Measurements from ENCODE around the gene ETNPPL. TPM values are rescaled to one million over a fixed set of nuclear protein-coding genes. Genes with fewer than 3 reads are reported as not detected.

The ETNPPL gene
- total RNA-seq, 1 experiment from 2014 or later = 0.66 TPM

DNA sequence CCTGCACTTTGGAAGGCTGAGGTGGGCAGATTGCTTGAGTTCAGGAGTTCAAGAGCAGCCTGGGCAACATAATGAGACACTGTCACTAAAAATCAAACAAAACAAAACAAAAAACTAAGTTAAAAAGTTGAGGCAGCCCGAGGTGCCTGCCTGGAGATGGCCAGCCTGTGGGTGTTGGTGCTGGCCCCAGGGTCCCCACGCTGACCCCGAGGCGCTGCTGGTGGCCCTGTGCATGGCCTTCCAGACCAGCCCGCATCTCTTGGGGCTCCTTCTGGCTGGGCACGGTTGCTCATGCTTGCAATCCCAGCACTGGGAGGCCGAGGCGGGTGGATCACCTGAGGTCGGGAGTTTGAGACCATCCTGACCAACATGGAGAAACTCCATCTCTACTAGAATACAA is 4.4 kb downstream of the ETNPPL start (continued):
- TF ChIP-seq, protein P1, sequence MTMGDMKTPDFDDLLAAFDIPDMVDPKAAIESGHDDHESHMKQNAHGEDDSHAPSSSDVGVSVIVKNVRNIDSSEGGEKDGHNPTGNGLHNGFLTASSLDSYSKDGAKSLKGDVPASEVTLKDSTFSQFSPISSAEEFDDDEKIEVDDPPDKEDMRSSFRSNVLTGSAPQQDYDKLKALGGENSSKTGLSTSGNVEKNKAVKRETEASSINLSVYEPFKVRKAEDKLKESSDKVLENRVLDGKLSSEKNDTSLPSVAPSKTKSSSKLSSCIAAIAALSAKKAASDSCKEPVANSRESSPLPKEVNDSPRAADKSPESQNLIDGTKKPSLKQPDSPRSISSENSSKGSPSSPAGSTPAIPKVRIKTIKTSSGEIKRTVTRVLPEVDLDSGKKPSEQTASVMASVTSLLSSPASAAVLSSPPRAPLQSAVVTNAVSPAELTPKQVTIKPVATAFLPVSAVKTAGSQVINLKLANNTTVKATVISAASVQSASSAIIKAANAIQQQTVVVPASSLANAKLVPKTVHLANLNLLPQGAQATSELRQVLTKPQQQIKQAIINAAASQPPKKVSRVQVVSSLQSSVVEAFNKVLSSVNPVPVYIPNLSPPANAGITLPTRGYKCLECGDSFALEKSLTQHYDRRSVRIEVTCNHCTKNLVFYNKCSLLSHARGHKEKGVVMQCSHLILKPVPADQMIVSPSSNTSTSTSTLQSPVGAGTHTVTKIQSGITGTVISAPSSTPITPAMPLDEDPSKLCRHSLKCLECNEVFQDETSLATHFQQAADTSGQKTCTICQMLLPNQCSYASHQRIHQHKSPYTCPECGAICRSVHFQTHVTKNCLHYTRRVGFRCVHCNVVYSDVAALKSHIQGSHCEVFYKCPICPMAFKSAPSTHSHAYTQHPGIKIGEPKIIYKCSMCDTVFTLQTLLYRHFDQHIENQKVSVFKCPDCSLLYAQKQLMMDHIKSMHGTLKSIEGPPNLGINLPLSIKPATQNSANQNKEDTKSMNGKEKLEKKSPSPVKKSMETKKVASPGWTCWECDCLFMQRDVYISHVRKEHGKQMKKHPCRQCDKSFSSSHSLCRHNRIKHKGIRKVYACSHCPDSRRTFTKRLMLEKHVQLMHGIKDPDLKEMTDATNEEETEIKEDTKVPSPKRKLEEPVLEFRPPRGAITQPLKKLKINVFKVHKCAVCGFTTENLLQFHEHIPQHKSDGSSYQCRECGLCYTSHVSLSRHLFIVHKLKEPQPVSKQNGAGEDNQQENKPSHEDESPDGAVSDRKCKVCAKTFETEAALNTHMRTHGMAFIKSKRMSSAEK (CRISPR knock-in tag; IDR thresholded peaks at IDR 0.05; ENCODE audit: borderline replicate concordance) = no peak
- TF ChIP-seq, protein P2, sequence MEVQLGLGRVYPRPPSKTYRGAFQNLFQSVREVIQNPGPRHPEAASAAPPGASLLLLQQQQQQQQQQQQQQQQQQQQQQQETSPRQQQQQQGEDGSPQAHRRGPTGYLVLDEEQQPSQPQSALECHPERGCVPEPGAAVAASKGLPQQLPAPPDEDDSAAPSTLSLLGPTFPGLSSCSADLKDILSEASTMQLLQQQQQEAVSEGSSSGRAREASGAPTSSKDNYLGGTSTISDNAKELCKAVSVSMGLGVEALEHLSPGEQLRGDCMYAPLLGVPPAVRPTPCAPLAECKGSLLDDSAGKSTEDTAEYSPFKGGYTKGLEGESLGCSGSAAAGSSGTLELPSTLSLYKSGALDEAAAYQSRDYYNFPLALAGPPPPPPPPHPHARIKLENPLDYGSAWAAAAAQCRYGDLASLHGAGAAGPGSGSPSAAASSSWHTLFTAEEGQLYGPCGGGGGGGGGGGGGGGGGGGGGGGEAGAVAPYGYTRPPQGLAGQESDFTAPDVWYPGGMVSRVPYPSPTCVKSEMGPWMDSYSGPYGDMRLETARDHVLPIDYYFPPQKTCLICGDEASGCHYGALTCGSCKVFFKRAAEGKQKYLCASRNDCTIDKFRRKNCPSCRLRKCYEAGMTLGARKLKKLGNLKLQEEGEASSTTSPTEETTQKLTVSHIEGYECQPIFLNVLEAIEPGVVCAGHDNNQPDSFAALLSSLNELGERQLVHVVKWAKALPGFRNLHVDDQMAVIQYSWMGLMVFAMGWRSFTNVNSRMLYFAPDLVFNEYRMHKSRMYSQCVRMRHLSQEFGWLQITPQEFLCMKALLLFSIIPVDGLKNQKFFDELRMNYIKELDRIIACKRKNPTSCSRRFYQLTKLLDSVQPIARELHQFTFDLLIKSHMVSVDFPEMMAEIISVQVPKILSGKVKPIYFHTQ (CRISPR knock-in tag; IDR thresholded peaks at IDR 0.05) = no peak
- TF ChIP-seq OVOL2 (CRISPR knock-in tag; IDR thresholded peaks at IDR 0.05; ENCODE audit: borderline replicate concordance) (no peak), GTF2I (CRISPR knock-in tag; conservative IDR thresholded peaks at IDR 0.05) (no peak), ZNF232 (CRISPR knock-in tag; IDR thresholded peaks at IDR 0.05) (no peak)
- TF ChIP-seq, protein P3, sequence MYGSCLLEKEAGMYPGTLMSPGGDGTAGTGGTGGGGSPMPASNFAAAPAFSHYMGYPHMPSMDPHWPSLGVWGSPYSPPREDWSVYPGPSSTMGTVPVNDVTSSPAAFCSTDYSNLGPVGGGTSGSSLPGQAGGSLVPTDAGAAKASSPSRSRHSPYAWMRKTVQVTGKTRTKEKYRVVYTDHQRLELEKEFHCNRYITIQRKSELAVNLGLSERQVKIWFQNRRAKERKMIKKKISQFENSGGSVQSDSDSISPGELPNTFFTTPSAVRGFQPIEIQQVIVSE (CRISPR knock-in tag; IDR thresholded peaks at IDR 0.05; ENCODE audit: borderline replicate concordance) = no peak
- TF ChIP-seq, protein P4, sequence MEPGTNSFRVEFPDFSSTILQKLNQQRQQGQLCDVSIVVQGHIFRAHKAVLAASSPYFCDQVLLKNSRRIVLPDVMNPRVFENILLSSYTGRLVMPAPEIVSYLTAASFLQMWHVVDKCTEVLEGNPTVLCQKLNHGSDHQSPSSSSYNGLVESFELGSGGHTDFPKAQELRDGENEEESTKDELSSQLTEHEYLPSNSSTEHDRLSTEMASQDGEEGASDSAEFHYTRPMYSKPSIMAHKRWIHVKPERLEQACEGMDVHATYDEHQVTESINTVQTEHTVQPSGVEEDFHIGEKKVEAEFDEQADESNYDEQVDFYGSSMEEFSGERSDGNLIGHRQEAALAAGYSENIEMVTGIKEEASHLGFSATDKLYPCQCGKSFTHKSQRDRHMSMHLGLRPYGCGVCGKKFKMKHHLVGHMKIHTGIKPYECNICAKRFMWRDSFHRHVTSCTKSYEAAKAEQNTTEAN (CRISPR knock-in tag; IDR thresholded peaks at IDR 0.05) = no peak
- TF ChIP-seq, protein P5, sequence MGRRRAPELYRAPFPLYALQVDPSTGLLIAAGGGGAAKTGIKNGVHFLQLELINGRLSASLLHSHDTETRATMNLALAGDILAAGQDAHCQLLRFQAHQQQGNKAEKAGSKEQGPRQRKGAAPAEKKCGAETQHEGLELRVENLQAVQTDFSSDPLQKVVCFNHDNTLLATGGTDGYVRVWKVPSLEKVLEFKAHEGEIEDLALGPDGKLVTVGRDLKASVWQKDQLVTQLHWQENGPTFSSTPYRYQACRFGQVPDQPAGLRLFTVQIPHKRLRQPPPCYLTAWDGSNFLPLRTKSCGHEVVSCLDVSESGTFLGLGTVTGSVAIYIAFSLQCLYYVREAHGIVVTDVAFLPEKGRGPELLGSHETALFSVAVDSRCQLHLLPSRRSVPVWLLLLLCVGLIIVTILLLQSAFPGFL (CRISPR knock-in tag; IDR thresholded peaks at IDR 0.05; ENCODE audit: borderline replicate concordance) = no peak
- TF ChIP-seq, protein P6, sequence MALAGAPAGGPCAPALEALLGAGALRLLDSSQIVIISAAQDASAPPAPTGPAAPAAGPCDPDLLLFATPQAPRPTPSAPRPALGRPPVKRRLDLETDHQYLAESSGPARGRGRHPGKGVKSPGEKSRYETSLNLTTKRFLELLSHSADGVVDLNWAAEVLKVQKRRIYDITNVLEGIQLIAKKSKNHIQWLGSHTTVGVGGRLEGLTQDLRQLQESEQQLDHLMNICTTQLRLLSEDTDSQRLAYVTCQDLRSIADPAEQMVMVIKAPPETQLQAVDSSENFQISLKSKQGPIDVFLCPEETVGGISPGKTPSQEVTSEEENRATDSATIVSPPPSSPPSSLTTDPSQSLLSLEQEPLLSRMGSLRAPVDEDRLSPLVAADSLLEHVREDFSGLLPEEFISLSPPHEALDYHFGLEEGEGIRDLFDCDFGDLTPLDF (CRISPR knock-in tag; IDR thresholded peaks at IDR 0.05) = no peak

DNA sequence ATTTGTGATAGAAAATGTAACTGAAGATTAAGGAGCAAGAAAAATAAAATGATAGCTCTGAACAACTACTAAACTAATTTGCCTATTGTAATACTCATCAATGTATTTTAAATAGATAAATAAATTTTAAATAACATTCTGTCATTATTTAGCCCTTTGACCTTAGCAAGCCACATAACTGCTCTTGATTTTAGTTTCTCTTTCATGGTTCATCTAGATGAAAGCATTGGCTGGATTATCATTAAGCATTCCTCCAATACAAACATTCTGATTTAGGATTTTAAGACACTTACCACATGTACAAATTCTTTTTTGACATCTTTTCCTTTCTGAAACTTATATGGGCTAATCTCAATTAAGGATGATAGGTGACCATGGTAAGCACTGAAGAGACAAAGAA is 8.5 kb downstream of the ETNPPL start:
- no peak overlapping the region for H3K4me3 Mint-ChIP-seq
- H3K9me3 Mint-ChIP-seq = peaks cover under 1% of the 10 kb centered on the region; the same call in 1 of the 2 replicates
- ATAC-seq (no peak), DNase-seq (ENCODE audit: low spot score) (no peak)
- no peak overlapping the region for H3K27ac Mint-ChIP-seq
- no peaks in the 10 kb centered on the region; the same call in 1 of the 2 replicates for H3K36me3 Mint-ChIP-seq
- no peaks in the 10 kb centered on the region for H3K27me3 Mint-ChIP-seq (ENCODE audit: low read depth)
- H3K4me1 Mint-ChIP-seq = no peaks in the 10 kb centered on the region
- CTCF ChIA-PET = no interaction called here
- POLR2A ChIA-PET = no interaction called here
- TF ChIP-seq GTF2I (CRISPR knock-in tag; conservative IDR thresholded peaks at IDR 0.05) (no peak), SMAD3 (CRISPR knock-in tag; IDR thresholded peaks at IDR 0.05; ENCODE audit: borderline replicate concordance) (no peak), CREM (CRISPR knock-in tag; IDR thresholded peaks at IDR 0.05) (no peak), FOXK1 (CRISPR knock-in tag; IDR thresholded peaks at IDR 0.05) (no peak), SMAD4 (CRISPR knock-in tag; IDR thresholded peaks at IDR 0.05) (no peak), ZNF671 (CRISPR knock-in tag; IDR thresholded peaks at IDR 0.05) (no peak), TEAD4 (CRISPR knock-in tag; IDR thresholded peaks at IDR 0.05) (no peak), SP1 (CRISPR knock-in tag; conservative IDR thresholded peaks at IDR 0.05) (no peak)
- TF ChIP-seq, protein P7, sequence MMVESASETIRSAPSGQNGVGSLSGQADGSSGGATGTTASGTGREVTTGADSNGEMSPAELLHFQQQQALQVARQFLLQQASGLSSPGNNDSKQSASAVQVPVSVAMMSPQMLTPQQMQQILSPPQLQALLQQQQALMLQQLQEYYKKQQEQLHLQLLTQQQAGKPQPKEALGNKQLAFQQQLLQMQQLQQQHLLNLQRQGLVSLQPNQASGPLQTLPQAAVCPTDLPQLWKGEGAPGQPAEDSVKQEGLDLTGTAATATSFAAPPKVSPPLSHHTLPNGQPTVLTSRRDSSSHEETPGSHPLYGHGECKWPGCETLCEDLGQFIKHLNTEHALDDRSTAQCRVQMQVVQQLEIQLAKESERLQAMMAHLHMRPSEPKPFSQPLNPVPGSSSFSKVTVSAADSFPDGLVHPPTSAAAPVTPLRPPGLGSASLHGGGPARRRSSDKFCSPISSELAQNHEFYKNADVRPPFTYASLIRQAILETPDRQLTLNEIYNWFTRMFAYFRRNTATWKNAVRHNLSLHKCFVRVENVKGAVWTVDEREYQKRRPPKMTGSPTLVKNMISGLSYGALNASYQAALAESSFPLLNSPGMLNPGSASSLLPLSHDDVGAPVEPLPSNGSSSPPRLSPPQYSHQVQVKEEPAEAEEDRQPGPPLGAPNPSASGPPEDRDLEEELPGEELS (CRISPR knock-in tag; IDR thresholded peaks at IDR 0.05) = no peak
- TF ChIP-seq, protein P5 (CRISPR knock-in tag; IDR thresholded peaks at IDR 0.05; ENCODE audit: borderline replicate concordance) = no peak
- TF ChIP-seq, protein P8, sequence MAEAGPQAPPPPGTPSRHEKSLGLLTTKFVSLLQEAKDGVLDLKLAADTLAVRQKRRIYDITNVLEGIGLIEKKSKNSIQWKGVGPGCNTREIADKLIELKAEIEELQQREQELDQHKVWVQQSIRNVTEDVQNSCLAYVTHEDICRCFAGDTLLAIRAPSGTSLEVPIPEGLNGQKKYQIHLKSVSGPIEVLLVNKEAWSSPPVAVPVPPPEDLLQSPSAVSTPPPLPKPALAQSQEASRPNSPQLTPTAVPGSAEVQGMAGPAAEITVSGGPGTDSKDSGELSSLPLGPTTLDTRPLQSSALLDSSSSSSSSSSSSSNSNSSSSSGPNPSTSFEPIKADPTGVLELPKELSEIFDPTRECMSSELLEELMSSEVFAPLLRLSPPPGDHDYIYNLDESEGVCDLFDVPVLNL (CRISPR knock-in tag; IDR thresholded peaks at IDR 0.05; ENCODE audit: borderline replicate concordance, low read depth) = no peak
